RWPE2 (cell line): Measurements from ENCODE around the gene XIRP1.
A peak's percentile ranks its signal among the peaks of the same experiment; 100 is the strongest.

Source experiments
- ATAC-seq: fragments of 200-7000 bp; cut with Tn5 transposase; 3 replicates; pipeline ENCODE4 v1.9.1; 2021; ENCODE audit warnings: low read depth
- DNase-seq: peaks from one replicate; pipeline ENCODE4 v3.0.0-alpha.2; 2020; ENCODE audit warnings: low spot score
- H3K27ac ChIP-seq: fragments of 450-650 bp; 2 replicates; pipeline ENCODE4 v1.5.1; 2017; ENCODE audit warnings: mild to moderate bottlenecking; ENCODE audit not compliant: poor library complexity, severe bottlenecking
- H3K27me3 ChIP-seq: fragments of 250-450 bp; sonication (Bioruptor Pico); 2 replicates; pipeline ENCODE4 v1.5.1; 2021; ENCODE audit warnings: mild to moderate bottlenecking, moderate library complexity; ENCODE audit not compliant: insufficient read depth, poor library complexity, severe bottlenecking
- H3K36me3 ChIP-seq: fragments of 250-450 bp; sonication (Bioruptor Pico); 2 replicates; pipeline ENCODE4 v1.5.1; 2020; ENCODE audit warnings: low read depth, mild to moderate bottlenecking, moderate library complexity
- H3K4me1 ChIP-seq: fragments of 250-450 bp; sonication (Bioruptor Pico); 2 replicates; pipeline ENCODE4 v1.5.1; 2021; ENCODE audit warnings: mild to moderate bottlenecking, moderate library complexity; ENCODE audit not compliant: insufficient read depth, poor library complexity, severe bottlenecking
- H3K4me3 ChIP-seq: fragments of 250-450 bp; sonication (Bioruptor Pico); 2 replicates; pipeline ENCODE4 v1.5.1; 2021; ENCODE audit warnings: mild to moderate bottlenecking, moderate library complexity; ENCODE audit not compliant: severe bottlenecking
- H3K9me3 ChIP-seq: fragments of 250-450 bp; sonication (Bioruptor Pico); 2 replicates; pipeline ENCODE4 v1.5.1; 2021; ENCODE audit warnings: mild to moderate bottlenecking, moderate library complexity; ENCODE audit not compliant: severe bottlenecking
- CTCF ChIP-seq: fragments of 450-650 bp; IDR thresholded peaks from one replicate; pipeline ENCODE4 v1.5.1; 2017; ENCODE audit warnings: mild to moderate bottlenecking, moderate library complexity; ENCODE audit not compliant: poor library complexity, severe bottlenecking

The XIRP1 gene

GRCh38 chr3:39189959-39190269 lies 2.5 kb downstream of the XIRP1 start:
- no peaks in the 10 kb centered on the region for H3K27me3 ChIP-seq
- no peaks in the 10 kb centered on the region for H3K36me3 ChIP-seq
- no peaks in the 10 kb centered on the region for H3K9me3 ChIP-seq
- peak; percentile 87 for TF ChIP-seq CTCF
- H3K4me1 ChIP-seq, result no peaks in the 10 kb centered on the region
- ATAC-seq, result peak; percentile 77
- no peak overlapping the region for H3K27ac ChIP-seq
- no peak overlapping the region for H3K4me3 ChIP-seq
- DNase-seq, result no peak

DNA sequence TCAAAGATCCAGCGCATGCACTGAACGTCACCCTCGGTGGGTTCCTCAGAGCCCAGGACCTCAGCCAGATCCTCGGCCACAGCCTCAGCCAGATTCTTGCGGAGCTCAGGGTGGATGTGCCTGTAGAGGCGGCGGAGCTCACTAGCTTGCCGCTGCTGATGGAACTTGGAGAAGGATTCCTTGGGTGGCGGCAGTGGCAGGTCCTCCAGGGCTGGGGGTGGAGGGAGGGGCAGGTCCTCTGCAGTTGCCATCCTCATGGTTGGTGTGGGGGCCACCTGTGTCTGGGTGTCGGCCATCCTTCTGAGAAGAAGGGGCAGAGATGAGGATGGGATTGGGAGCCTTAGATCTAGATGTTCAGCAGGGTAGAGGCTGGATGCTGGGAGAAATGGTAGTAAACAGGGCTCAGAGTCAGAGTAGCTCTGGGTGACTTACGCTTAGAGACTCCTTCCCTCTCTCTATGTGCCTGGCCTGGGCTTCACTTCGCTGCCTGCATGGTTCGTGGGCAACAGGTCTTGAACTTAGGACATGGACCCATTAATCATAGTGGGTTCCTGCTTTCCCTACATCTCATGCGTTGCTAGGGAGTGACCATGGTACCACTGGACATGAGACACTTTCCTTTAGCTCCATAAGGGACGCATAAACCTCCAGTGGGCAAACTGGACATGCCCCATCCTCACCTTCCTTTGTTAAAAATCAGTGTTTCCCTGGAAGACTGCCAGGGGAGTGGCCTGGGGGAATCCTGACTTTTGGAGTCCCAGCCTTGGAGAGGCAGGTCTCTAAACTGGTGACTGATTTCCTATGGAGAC lies 3.0 kb downstream of the XIRP1 start:
- ATAC-seq, result peak; percentile 5; the same call in 2 of the 3 replicates
- no peaks in the 10 kb centered on the region for H3K4me1 ChIP-seq

GRCh38 chr3:39188271-39189149 lies 3.9 kb downstream of the XIRP1 start:
- Histone ChIP-seq H3K9me3 (no peaks in the 10 kb centered on the region), H3K4me1 (no peaks in the 10 kb centered on the region), H3K4me3 (no peak overlapping the region), H3K27ac (no peak overlapping the region), H3K36me3 (no peaks in the 10 kb centered on the region), H3K27me3 (no peaks in the 10 kb centered on the region)
- TF ChIP-seq CTCF, result no peak
- DNase-seq (no peak), ATAC-seq (no peak)

More for the DNA sequence above, 3.0 kb downstream of the XIRP1 start:
- TF ChIP-seq CTCF, result no peak
- Histone ChIP-seq H3K36me3 (no peaks in the 10 kb centered on the region), H3K27ac (no peak overlapping the region), H3K4me3 (no peak overlapping the region), H3K9me3 (no peaks in the 10 kb centered on the region), H3K27me3 (no peaks in the 10 kb centered on the region)
- DNase-seq, result no peak

DNA sequence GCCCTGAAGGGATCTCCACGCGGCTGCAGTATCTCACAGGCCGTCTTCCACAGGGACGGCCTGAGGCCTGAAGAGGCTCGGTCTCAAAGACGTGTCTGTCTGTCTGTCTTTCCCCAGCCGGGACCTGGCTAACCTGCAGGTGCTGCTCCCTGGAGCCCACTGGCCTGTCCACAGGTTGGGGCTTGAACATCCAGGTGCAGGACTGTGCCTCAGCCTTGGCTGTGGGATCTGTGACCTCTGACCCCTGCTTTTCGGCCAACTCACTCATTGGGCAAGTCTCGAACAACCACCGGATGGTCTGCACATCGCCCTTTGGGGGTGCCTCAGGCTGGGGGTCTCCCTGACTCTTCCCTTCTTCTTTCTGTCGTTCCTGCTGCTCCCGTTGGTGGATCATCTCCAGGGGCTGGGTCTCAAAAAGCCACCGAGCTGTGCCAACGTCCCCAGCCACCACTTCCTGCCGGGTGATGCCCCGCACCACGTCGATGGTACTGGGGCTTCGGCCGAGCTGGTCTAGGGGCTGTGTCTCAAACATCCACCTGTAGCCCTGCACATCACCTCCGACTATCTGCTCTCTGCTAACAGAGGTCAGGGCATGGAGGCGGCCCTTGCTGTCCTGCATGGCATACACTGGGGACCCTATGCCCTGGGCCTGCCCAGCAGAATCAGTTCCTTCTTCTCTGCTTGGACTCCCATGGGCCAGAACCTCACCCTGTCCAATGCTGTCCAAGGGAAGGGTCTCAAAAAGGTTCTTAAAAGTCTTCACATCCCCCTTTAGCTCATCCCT lies 4.8 kb downstream of the XIRP1 start:
- no peak for TF ChIP-seq CTCF
- ATAC-seq, result no peak

More for the DNA sequence above, 4.8 kb downstream of the XIRP1 start:
- H3K36me3 ChIP-seq, result no peaks in the 10 kb centered on the region
- no peaks in the 10 kb centered on the region for H3K27me3 ChIP-seq
- DNase-seq, result no peak
- H3K9me3 ChIP-seq, result no peaks in the 10 kb centered on the region
- H3K4me1 ChIP-seq, result no peaks in the 10 kb centered on the region
- H3K4me3 ChIP-seq, result no peak overlapping the region
- H3K27ac ChIP-seq, result no peak overlapping the region
